Lower leg skin (tissue), 4 donors: ENCODE measurements around the gene TARDBP. TPM values are rescaled to one million over a fixed set of nuclear protein-coding genes. Genes with fewer than 3 reads are reported as not detected.
"Not testable (repeated sequence)": the region's sequence is repeated elsewhere in the genome, so short reads cannot be mapped to it uniquely, and the experiment has no call there.

ENCODE experiments used
- DNase-seq, 2 donors: peaks; one replicate each; pipeline ENCODE4 v3.0.0-alpha.2; 2019; ENCODE audit warnings: low spot score in 2 of 2
- H3K4me3 ChIP-seq: fragments of 200-600 bp; sonication (generic); 2 replicates; pipeline ENCODE4 v1.5.1; 2017; ENCODE audit warnings: mild to moderate bottlenecking, low read depth; ENCODE audit not compliant: poor library complexity, severe bottlenecking
- POLR2A ChIP-seq, 2 donors: fragments of 450-650 bp; IDR thresholded peaks; one replicate each; pipeline ENCODE4 v1.6.1; 2016 to 2017; ENCODE audit warnings: antibody characterized with exemption in 2 of 2, mild to moderate bottlenecking in 1 of 2, moderate library complexity in 1 of 2
- WGBS, 2 donors: methylation state at CpG; one replicate each; pipeline ENCODE4 v1.1.5; 2018; 5-methylcytosine and 5-hydroxymethylcytosine counted together
- intact Hi-C: fragments of 100-400 bp; cut with DNase I; formaldehyde crosslinking; loops from one replicate; pipeline ENCODE4 v1.15.0; 2023; ENCODE audit warnings: low total_unique reads
- total RNA-seq, 4 donors: library from RNA; depleted of rRNA; stranded (reverse); fragments of >200 nt; gene quantifications; one replicate each; pipeline ENCODE4 v1.1.0, GENCODE V29; 2016
- TF ChIP-seq, protein P1 (sequence below), 3 donors: fragments of 450-650 bp; IDR thresholded peaks; one replicate each; pipeline ENCODE4 v1.5.1; 2016; ENCODE audit warnings: antibody characterized with exemption in 3 of 3, mild to moderate bottlenecking in 3 of 3, moderate library complexity in 2 of 3

Gene TARDBP
- total RNA-seq, 4 donors from 2014 or later = 63.5 to 169 (median 125) TPM

DNA sequence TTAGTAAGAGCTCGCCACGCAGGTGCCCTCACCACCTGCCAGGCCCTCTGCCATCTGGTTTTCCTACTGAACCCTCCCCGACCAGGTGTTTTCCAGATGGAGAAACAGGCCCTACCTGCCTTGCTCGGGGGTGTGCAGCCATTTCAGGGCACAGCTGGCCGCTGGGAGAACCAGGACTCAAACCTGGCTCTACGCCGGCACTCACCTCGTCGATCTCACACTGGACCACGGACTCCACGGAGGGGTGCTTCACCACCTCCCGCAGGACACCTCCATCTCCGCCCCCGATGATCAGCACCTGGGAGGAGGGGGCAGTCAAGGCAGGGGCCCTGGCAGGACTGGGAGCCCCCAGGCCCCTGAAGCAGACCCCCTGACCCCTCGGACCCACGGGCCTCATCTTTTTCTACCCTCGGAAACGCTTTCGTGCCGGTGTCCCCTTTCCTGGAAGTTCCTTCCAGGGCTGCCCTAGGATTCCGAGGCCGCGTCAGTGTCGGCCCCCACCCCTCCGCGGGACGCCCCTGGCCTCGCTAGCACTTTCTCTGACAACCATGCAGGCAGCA lies 46.2 kb downstream of the TARDBP start:
- WGBS, 2 donors = 36 to 45% methylated on average over 24 to 28 of the region's 28 CpGs
- TF ChIP-seq, protein P1, sequence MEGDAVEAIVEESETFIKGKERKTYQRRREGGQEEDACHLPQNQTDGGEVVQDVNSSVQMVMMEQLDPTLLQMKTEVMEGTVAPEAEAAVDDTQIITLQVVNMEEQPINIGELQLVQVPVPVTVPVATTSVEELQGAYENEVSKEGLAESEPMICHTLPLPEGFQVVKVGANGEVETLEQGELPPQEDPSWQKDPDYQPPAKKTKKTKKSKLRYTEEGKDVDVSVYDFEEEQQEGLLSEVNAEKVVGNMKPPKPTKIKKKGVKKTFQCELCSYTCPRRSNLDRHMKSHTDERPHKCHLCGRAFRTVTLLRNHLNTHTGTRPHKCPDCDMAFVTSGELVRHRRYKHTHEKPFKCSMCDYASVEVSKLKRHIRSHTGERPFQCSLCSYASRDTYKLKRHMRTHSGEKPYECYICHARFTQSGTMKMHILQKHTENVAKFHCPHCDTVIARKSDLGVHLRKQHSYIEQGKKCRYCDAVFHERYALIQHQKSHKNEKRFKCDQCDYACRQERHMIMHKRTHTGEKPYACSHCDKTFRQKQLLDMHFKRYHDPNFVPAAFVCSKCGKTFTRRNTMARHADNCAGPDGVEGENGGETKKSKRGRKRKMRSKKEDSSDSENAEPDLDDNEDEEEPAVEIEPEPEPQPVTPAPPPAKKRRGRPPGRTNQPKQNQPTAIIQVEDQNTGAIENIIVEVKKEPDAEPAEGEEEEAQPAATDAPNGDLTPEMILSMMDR (IDR thresholded peaks at IDR 0.05) = no peak
- no peak for TF ChIP-seq POLR2A (IDR thresholded peaks at IDR 0.05)
- no peak for DNase-seq
- H3K4me3 ChIP-seq = peak overlapping the region; percentile 89
- intact Hi-C loops = no loop called here

DNA sequence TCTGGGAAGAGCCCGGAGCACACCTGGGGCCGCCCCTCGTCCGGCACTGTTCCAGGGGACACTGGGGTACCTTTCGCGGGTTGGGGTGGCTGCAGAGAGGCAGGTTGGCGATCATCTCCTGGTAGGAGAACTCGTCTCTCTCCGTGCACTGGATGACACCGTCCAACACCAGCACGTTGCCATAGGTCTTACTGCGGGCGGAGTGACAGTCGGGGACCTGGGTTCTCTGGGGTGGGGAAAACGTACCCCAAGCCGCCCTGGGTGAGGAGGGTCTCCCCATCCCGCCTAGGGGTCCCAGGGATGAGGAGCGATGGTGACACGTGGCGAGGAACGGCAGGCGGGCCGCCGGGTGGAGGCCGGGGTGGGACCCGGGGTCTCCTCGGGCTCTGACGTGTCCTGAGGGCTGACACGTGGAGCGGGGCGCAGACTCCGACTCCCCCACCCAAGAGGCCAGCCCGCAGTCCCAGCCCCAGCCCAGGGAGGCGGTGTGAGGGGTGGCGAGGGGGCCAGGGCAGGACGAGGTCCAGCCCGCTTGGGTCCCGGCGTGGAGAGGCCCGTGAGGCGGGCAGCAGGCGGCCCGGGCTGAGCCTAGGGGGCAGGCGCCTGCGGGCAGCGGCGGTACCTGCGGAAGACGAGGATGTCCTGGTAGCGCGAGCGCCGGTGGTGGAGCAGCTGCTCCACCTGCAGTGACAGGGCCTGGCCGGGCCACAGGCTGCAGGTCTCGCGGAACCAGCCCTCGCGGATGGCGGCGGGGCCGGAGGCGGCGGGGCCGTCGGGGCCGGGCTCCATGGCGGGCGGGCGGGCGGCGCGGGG lies 46.9 kb downstream of the TARDBP start:
- DNase-seq = no peak
- intact Hi-C loops = no loop called here
- WGBS, 2 donors = 0% methylated on average over 10 to 28 of the region's 72 CpGs
- no peak for TF ChIP-seq POLR2A (IDR thresholded peaks at IDR 0.05)
- TF ChIP-seq, protein P1 (IDR thresholded peaks at IDR 0.05) = no peak
- H3K4me3 ChIP-seq = peak overlapping the region; percentile 89

DNA sequence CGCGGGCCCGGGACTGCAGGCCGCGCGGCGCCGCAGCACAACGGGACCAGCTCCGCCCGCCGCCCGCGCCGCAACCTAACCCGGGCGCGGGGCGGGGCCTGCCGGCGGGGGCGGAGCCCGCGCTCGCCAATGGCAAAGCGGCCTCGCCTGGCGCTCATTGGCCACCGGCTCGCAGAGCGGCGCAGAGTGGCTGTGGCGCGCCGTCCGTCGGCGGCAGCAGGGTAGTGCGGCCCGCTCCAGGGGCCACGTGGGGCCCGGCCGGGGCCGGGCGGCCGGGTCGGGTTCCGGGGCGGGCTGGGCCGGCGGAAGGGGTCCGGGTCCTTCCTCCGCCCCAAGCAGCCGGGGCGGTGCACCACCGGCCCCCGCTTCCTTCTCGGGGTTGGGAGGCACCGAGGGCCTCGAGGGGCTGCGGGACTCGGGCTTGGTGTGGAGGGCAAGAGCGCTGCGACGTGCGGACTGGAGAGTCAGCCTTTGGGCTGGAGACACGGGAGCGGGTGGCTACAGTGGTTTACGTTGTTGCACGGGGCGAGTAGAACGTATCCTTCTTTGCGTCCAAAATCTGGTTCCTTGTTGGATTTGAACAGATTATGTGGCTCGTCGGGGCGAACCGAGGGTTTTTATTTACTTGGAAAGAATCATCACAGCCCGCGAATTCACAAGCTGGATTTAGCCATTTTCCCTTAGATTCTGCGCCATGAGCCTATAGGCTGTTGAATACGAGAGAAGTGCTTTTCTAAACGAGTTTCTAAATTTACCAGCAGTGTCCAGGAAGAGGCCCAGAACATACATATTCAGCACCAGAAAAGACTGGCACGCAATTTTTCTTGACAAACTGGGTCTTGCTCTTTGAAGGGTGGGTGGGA lies 47.7 kb downstream of the TARDBP start, which contains the start of gene SRM:
Gene SRM (minus strand): TSS at position 51 of the 863 bp plus-strand sequence. CDS start 75 bp downstream, outside the sequence.
- peak; percentile 80 to 97 for DNase-seq
- TF ChIP-seq, protein P1 (IDR thresholded peaks at IDR 0.05) = no peak
- TF ChIP-seq POLR2A (IDR thresholded peaks at IDR 0.05) = no peak
- intact Hi-C loops = no loop called here
- 0 to 1% methylated on average over 16 to 18 of the region's 83 CpGs for WGBS, 2 donors
- peak within 1 kb of the TSS; percentile 89 for H3K4me3 ChIP-seq

DNA sequence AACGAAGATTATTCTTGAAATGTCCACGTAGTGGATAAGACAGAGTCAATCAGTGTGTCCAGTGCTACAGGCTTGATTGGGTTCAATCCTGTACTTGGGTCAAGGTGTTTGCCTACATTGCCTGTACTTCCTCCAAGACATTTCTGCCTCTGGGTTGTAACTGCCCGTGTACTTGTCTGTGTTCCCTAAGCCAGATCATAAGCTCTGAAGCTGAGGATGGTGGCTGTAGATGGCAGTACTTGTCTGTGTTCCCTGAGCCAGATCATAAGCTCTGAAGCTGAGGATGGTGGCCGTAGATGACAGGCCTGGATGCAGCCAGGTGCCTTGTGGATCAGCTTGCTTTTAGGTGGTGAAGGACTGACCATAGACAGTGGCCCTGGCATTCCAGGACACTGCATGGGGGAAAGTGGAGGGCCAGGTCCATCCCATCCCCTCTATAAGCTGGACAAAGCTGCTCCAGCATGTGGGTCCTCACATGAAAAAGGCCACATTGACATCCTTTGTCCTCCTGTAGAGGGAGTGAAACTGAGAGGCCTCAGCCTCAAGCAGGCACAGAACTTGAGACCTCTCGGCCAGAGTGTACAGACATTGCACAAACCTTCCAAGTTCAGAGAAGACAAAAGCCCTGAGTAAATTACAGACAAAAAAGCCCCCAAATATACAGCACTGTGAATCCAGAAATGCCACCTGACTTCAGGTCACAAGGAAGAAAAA lies 49.4 kb downstream of the TARDBP start:
- H3K4me3 ChIP-seq = no peak overlapping the region
- TF ChIP-seq, protein P1 (IDR thresholded peaks at IDR 0.05) = no peak
- TF ChIP-seq POLR2A (IDR thresholded peaks at IDR 0.05) = no peak
- DNase-seq = peak in 1 of 2 donors; percentile 7
- intact Hi-C loops = no loop called here
- WGBS, 2 donors = 67 to 69% methylated on average over 5 of the region's 5 CpGs

DNA sequence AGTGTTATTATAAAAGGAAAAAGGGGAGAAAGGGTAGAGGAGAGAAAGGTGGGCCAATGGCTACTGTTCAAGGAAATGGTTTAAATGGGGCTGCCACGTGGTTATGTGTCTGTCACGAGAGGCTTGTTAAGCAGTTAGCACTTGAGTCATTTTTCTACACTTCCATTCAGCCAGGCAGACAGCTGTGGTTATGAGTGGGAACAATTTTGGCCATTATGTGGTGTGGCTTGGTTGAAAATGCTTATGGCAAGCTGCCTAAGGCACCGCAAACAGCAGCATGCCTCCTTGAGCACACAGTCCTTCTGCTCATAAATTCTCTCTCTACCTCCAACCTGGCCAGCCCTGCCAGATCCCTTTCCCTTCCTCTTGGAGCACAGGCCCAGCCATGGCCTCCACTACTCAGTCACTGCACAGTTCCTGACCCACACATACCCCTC lies 50.5 kb downstream of the TARDBP start:
- no peak for TF ChIP-seq POLR2A (IDR thresholded peaks at IDR 0.05)
- TF ChIP-seq, protein P1 (IDR thresholded peaks at IDR 0.05) = no peak
- intact Hi-C loops = no loop called here
- peak in 1 of 2 donors; percentile 56 for DNase-seq
- H3K4me3 ChIP-seq = no peak overlapping the region
- 51 to 73% methylated on average over 3 of the region's 3 CpGs for WGBS, 2 donors

DNA sequence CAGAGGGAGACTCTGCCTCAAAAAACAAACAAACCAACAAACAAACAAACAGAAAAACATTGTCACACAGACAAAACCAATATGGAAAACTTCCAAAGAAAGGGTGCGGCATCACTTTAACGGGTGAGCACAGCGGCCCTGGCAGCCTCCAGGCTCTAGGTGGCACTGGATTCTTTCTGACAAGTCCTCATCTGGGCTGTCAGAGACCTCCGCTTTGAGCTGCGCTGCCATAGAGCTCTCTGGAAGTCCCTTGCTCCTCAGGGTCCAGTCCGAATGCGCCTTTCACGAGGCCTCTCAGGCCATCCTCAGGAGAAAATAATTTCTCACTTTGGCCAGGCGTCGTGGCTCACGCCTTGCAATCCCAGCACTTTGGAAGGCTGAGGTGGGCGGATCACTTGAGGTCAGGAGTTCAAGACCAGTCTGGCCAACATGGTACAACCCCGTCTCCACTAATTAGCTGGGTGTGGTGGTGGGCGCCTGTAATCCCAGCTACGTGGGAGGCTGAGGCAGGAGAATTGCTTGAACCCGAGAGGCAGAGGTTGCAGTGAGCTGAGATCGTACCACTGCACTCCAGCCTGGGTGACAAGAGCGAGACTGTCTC lies 51.6 kb downstream of the TARDBP start:
- peak in 1 of 2 donors; percentile 64 for DNase-seq
- 76 to 88% methylated on average over 18 of the region's 18 CpGs for WGBS, 2 donors
- intact Hi-C loops, H3K4me3 ChIP-seq: not testable (repeated sequence)
